Hematopoietic multipotent progenitor cell treated with erythropoietin and hydrocortisone succinate and interleukin-3 and kit ligand, for 4 days (in vitro differentiated cells): Measurements from ENCODE around the gene FAM222B.

ENCODE experiments used
- DNase-seq: peaks from one replicate; pipeline ENCODE4 v3.0.0-alpha.2; 2015

The FAM222B gene

DNA sequence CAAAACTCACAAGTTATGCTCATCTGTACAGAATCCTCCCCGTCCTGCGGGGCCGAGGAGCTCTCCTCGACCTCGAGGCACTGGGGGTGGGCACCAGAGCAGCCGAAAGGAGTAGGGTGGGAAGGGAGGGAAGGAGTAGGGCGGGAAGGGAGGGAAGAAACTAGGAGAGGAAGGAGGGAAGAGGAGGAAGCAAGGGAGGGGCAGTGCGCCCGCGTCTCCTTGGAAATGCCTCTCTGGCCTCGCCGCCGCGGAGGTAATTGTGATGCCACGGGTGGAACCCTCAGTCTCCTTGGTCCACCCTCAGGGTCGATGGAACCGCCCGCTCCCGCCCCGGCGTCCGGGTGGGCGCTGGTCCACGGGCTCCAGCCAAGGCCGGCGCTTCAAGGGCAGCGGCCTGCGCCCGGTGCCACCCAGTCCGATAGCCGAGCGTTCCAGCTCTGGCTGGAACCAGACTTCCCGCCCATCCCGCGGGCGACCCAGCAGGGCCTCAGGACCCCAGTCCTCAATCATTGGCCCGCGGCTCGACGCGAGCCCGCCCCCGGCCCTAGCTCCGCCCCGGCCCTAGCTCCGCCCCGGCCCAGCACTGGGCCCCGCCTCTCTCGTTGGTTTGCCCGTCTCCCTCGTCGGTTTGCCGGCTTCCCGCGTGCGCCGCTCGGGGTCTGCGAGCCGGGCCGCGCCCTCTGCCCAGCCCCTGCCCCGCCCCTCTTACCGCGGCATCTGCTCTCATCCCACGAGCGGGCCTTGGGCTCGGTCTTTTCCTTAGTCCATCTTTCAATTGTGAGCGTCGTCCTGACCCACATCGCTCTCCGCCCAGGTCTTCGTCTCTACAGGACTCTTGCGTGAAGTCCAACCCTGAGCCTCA lies 131.5 kb downstream of the FAM222B start:
- DNase-seq: peak; percentile 95

DNA sequence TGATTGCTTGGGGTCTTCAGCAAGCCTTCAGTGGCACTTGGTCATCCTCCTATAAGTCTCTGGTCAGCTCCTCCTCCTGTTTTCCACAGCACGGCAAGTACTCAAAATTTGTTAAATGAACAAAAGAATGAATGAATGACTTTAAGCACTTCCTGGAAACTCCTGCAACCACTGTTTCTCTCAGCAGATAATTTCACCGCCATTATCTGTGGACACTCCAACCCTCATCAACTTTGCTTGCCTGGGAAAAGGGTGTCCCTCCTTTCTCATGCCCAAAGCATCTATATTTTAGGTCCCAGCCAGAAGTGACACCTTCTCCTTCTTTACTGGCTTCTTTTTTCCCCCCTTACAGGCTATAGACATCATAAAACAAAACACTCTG lies 135.3 kb downstream of the FAM222B start:
- no peak for DNase-seq

DNA sequence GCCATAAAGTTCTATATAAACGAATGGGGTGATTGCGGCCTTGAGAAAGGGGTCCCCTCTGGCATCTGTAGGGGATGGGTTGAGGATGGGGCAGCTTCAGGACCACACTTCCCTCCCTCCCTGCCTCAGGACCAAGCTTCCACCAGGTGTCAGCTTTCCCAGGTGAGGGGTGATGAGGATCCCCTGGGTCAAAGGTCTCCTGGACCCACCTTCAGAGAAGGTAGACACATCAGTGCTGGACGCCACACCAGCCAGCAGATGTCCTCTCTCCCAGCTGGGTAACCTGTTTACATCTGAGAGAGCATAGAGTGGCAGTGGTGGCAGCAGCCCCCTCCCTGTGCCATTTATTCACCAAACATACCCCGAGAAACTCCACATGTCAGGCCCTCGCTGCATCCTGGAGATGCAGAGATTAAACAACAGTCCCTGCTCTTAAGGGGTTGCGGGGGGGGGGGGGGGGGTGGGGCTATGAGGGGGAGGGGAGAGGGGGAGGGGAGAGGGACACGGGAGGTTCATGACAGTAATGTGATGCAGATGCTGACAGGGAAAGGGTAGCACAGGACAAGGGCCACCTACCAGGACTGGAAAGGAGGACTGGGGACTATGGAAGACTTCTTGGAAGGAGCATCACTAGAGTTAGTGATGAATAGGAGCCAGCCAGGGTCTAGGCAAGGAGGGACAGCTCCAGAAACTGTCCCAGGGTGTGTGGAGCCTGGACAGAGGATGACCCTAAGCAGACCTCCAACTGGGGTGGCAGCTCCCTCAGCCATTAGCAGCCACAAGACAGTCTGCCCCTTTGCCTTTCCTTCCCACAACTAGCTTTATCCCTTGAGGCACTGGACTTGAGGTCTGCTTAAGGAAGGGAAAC lies 135.9 kb downstream of the FAM222B start:
- no peak for DNase-seq
